Measurements from ENCODE around the gene LAPTM5.
"Not testable (repeated sequence)": the region's sequence is repeated elsewhere in the genome, so short reads cannot be mapped to it uniquely, and the experiment has no call there.

The LAPTM5 gene

GRCh38 chr1:30693822-30694221 is 63.8 kb downstream of the LAPTM5 start:
- no peak for DNase-seq (ENCODE audit: low spot score)

GRCh38 chr1:30693366-30693765 is 64.2 kb downstream of the LAPTM5 start:
- no peak for DNase-seq (ENCODE audit: low spot score)

GRCh38 chr1:30692948-30693301 is 64.6 kb downstream of the LAPTM5 start:
- no peak for DNase-seq (ENCODE audit: low spot score)

- DNase-seq (ENCODE audit: low spot score), result no peak
These were observed 65.2 kb downstream of the LAPTM5 start for GRCh38 chr1:30692201-30692947.

- DNase-seq (ENCODE audit: low spot score), result no peak
These were observed 66.1 kb downstream of the LAPTM5 start for GRCh38 chr1:30691480-30691879.

GRCh38 chr1:30689901-30690645 is 67.5 kb downstream of the LAPTM5 start:
- no peak for DNase-seq (ENCODE audit: low spot score)

GRCh38 chr1:30688920-30689794 is 68.4 kb downstream of the LAPTM5 start:
- no peak for DNase-seq (ENCODE audit: low spot score)

- not testable (repeated sequence) for DNase-seq (ENCODE audit: low spot score)
These were observed 69.1 kb downstream of the LAPTM5 start for GRCh38 chr1:30688516-30688915.

GRCh38 chr1:30687886-30688285 is 69.7 kb downstream of the LAPTM5 start:
- no peak for DNase-seq (ENCODE audit: low spot score)

- no peak for DNase-seq (ENCODE audit: low spot score)
These were observed 71.2 kb downstream of the LAPTM5 start for GRCh38 chr1:30686236-30686935.

GRCh38 chr1:30685796-30686165 is 71.8 kb downstream of the LAPTM5 start:
- DNase-seq (ENCODE audit: low spot score), result no peak

GRCh38 chr1:30684881-30685795 is 72.4 kb downstream of the LAPTM5 start:
- no peak for DNase-seq (ENCODE audit: low spot score)

- DNase-seq (ENCODE audit: low spot score), result no peak
These were observed 73.3 kb downstream of the LAPTM5 start for GRCh38 chr1:30684259-30684658.

- DNase-seq (ENCODE audit: low spot score), result no peak
These were observed 73.9 kb downstream of the LAPTM5 start for GRCh38 chr1:30683699-30684098.

Measured in kidney capillary endothelial cell (primary cell).